A549 (cell line): Measurements from ENCODE around the gene TES. TPM values are rescaled to one million over a fixed set of nuclear protein-coding genes. Genes with fewer than 3 reads are reported as not detected.

ENCODE experiments used
- ATAC-seq, 2 experiments: fragments of 200-7000 bp in 1 of 2; fragments of >200 bp in 1 of 2; cut with Nextera tagmentation in 1 of 2; cut with Tn5 transposase in 1 of 2; 3 replicates each; pipeline versions ENCODE4 v1.8.0 to v1.9.1; 2018 to 2020; ENCODE audit warnings: mild to moderate bottlenecking in 1 of 2, moderate library complexity in 1 of 2
- CTCF ChIA-PET: fragments of 300-600 bp; sonication (Branson Sonifier 250); formaldehyde crosslinking; extraction: SDS; loops from one replicate; lab custom pipeline; 2021; ENCODE audit warnings: antibody characterized with exemption, inconsistent platforms; lab: Yijun Ruan, JAX
- POLR2A ChIA-PET: fragments of 350-600 bp; formaldehyde crosslinking; extraction: SDS; loops from one replicate; lab custom pipeline; 2021; ENCODE audit warnings: antibody characterized with exemption, inconsistent platforms; lab: Yijun Ruan, JAX
- DNase-seq, 2 experiments: peaks; one replicate each; pipeline versions ENCODE4 v3.0.0 to v3.0.0-alpha.2; 2011 to 2016; ENCODE audit warnings: low read depth in 1 of 2, low spot score in 1 of 2
- FAIRE-seq: peaks from 2 replicates; lab custom pipeline; 2011; peaks lifted over from hg19 to GRCh38; lab: Jason Lieb, UNC
- H3K27ac ChIP-seq, 2 experiments: fragments of >200 bp; sonication (Bioruptor Twin); formaldehyde crosslinking; 3 replicates each; pipeline ENCODE4 v1.5.1; 2016 to 2017
- H3K4me1 ChIP-seq: fragments of >200 bp; sonication (Bioruptor Twin); formaldehyde crosslinking; 3 replicates; pipeline ENCODE4 v1.6.1; 2016
- H3K4me2 ChIP-seq: fragments of >200 bp; sonication (Bioruptor Twin); formaldehyde crosslinking; 3 replicates; pipeline ENCODE4 v1.6.1; 2016
- H3K4me3 ChIP-seq: fragments of >200 bp; sonication (Bioruptor Twin); formaldehyde crosslinking; 3 replicates; pipeline ENCODE4 v1.5.1; 2016
- H3K9me3 ChIP-seq: fragments of >200 bp; sonication (Bioruptor Twin); formaldehyde crosslinking; 3 replicates; pipeline ENCODE4 v1.6.1; 2016
- CEBPB ChIP-seq, 2 experiments: fragments of >200 bp in 1 of 2; sonication (Bioruptor Twin) in 1 of 2; formaldehyde crosslinking in 1 of 2; IDR thresholded peaks; 2 replicates each; pipeline ENCODE4 v1.6.1; 2012 to 2016
- CHD2 ChIP-seq: fragments of 150-350 bp; IDR thresholded peaks from 2 replicates; pipeline ENCODE4 v1.6.1; 2014; ENCODE audit warnings: low read length; ENCODE audit not compliant: partially characterized antibody
- EHMT2 ChIP-seq: fragments of 200-600 bp; sonication (generic); IDR thresholded peaks from 2 replicates; pipeline ENCODE4 v1.6.1; 2016; ENCODE audit warnings: antibody characterized with exemption, low read depth, mild to moderate bottlenecking, moderate library complexity
- FOXS1 ChIP-seq: fragments of 250-450 bp; sonication (Bioruptor Pico); IDR thresholded peaks from 2 replicates; pipeline ENCODE4 v1.5.0; 2020; ENCODE audit warnings: mild to moderate bottlenecking, moderate library complexity
- GATA3 ChIP-seq: IDR thresholded peaks from 2 replicates; pipeline ENCODE4 v1.6.1; 2012; ENCODE audit warnings: borderline replicate concordance
- JUNB ChIP-seq: fragments of >200 bp; sonication (Bioruptor Twin); formaldehyde crosslinking; IDR thresholded peaks from 2 replicates; pipeline ENCODE4 v1.6.1; 2016
- KDM1A ChIP-seq: fragments of 200-600 bp; sonication (generic); IDR thresholded peaks from 2 replicates; pipeline ENCODE4 v1.6.1; 2016; ENCODE audit warnings: low read depth, mild to moderate bottlenecking
- MAZ ChIP-seq: fragments of 150-350 bp; IDR thresholded peaks from 2 replicates; pipeline ENCODE4 v1.6.1; 2014; ENCODE audit warnings: antibody characterized with exemption, low read depth, low read length, borderline replicate concordance
- MYC ChIP-seq: IDR thresholded peaks from 2 replicates; pipeline ENCODE4 v1.6.1; 2012; ENCODE audit warnings: mild to moderate bottlenecking, inconsistent platforms, low read length, improper control_type of control experiment, borderline replicate concordance
- NFE2L2 ChIP-seq: fragments of 150-350 bp; conservative IDR thresholded peaks from 2 replicates; pipeline ENCODE4 v1.6.1; 2014; ENCODE audit warnings: low read length
- NPAS2 ChIP-seq: fragments of 250-450 bp; sonication (Bioruptor Pico); IDR thresholded peaks from 2 replicates; pipeline ENCODE4 v1.8.0; 2022; ENCODE audit warnings: mild to moderate bottlenecking, moderate library complexity, borderline replicate concordance
- POLR2A ChIP-seq: IDR thresholded peaks from 2 replicates; pipeline ENCODE4 v1.6.1; 2012; ENCODE audit warnings: mild to moderate bottlenecking, low read length
- RARB ChIP-seq: fragments of 250-450 bp; sonication (Bioruptor Pico); IDR thresholded peaks from 2 replicates; pipeline ENCODE4 v1.8.0; 2021; ENCODE audit warnings: mild to moderate bottlenecking, moderate library complexity
- RCOR1 ChIP-seq: fragments of 150-350 bp; IDR thresholded peaks from 2 replicates; pipeline ENCODE4 v1.6.1; 2014; ENCODE audit warnings: antibody characterized with exemption, low read length, low read depth
- RFX5 ChIP-seq: fragments of 450-650 bp; IDR thresholded peaks from 2 replicates; pipeline ENCODE4 v1.7.1; 2014; ENCODE audit warnings: antibody characterized with exemption, mild to moderate bottlenecking, moderate library complexity
- RNF2 ChIP-seq: fragments of 200-600 bp; sonication (generic); IDR thresholded peaks from 2 replicates; pipeline ENCODE4 v1.6.1; 2016; ENCODE audit warnings: low read depth, mild to moderate bottlenecking, antibody characterized with exemption, moderate library complexity, borderline replicate concordance
- SMC3 ChIP-seq: fragments of >200 bp; sonication (Bioruptor Twin); formaldehyde crosslinking; IDR thresholded peaks from 3 replicates; pipeline ENCODE4 v1.6.1; 2018; ENCODE audit warnings: inconsistent platforms
- SREBF2 ChIP-seq: fragments of 450-650 bp; IDR thresholded peaks from 2 replicates; pipeline ENCODE4 v1.6.1; 2014; ENCODE audit warnings: mild to moderate bottlenecking, moderate library complexity
- TP53 ChIP-seq: fragments of 250-450 bp; sonication (Bioruptor Pico); IDR thresholded peaks from 2 replicates; pipeline ENCODE4 v1.5.0; 2021; ENCODE audit warnings: mild to moderate bottlenecking, moderate library complexity
- ZFP36 ChIP-seq: fragments of 450-650 bp; IDR thresholded peaks from 2 replicates; pipeline ENCODE4 v1.6.1; 2014; ENCODE audit warnings: borderline replicate concordance; ENCODE audit not compliant: partially characterized antibody
- WGBS: methylation state at CpG from one replicate; pipeline ENCODE4 v1.1.6; 2017; ENCODE audit errors: missing lambda C conversion rate; 5-methylcytosine and 5-hydroxymethylcytosine counted together
- polyA plus RNA-seq, 4 experiments: library from polyadenylated mRNA; depleted of rRNA in 3 of 4; stranded (reverse); fragments of >200 nt; fragmentation: RNase III in 1 of 4; extraction: RNeasy Plus Mini Kit Qiagen cat#74134 plus additional on column Dnase treatment in 1 of 4; gene quantifications; 2 replicates in 3 of 4; 3 replicates in 1 of 4; pipeline ENCODE4 v1.2.3, GENCODE V29; 2011 to 2017
- TF ChIP-seq, protein P1 (sequence below): IDR thresholded peaks from 2 replicates; pipeline ENCODE4 v1.6.1; 2012; ENCODE audit warnings: low read depth, borderline replicate concordance
- TF ChIP-seq, protein P2 (sequence below): IDR thresholded peaks from 2 replicates; pipeline ENCODE4 v1.6.1; 2012
- TF ChIP-seq, protein P3 (sequence below): fragments of >200 bp; sonication (Bioruptor Twin); formaldehyde crosslinking; IDR thresholded peaks from 2 replicates; pipeline ENCODE4 v1.6.1; 2016
- TF ChIP-seq, protein P4 (sequence below): fragments of 250-450 bp; sonication (Bioruptor Pico); IDR thresholded peaks from 2 replicates; pipeline ENCODE4 v1.5.0; 2020; ENCODE audit warnings: low read depth, mild to moderate bottlenecking, moderate library complexity

Gene TES
- polyA plus RNA-seq, 2 of the 4 experiments (the other 2 are of a cell fraction), result 45.9 to 134 TPM

DNA sequence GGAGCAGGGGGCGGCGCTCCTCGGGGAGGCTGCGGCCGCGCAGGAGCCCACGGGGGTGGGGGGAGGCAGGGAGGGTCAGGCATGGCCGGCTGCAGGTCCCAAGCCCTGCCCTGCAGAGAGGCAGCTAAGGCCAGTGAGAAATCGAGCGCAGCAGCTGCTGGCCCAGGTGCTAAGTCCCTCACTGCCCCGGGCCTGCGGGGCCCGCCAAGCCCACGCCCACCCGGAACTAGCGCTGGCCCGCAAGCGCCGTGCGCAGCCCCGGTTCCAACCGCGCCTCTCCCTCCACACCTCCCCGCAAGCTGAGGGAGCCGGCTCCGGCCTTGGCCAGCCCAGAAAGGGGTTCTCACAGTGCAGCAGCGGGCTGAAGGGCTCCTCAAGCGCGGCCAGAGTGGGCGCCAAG lies 28.3 kb upstream of the TES start:
- no peak for ATAC-seq

DNA sequence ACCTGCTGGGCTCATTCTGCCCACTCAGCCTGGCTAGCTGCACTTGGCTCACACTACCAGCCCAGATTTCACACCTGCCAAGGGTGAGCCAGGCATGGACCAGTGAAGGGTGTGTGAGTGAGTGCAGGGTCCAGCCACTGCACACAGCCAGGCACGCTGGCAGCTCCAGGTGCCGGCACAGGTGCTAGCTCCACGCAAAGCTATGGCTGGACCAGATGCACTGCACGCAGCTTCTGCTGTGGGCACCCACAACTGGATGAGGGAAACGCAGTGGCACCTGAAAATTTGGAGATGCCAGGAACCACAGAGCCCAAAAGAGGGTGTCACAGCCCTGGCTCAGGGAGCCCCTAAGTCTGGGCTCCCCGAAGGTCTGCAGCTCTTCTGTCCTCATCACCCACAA lies 24.9 kb upstream of the TES start:
- TF ChIP-seq MAZ (no peak), RCOR1 (no peak), NFE2L2 (no peak), TP53 (no peak), ZFP36 (no peak), FOXS1 (CRISPR knock-in tag) (no peak), KDM1A (no peak), RFX5 (no peak)
- TF ChIP-seq, protein P1, sequence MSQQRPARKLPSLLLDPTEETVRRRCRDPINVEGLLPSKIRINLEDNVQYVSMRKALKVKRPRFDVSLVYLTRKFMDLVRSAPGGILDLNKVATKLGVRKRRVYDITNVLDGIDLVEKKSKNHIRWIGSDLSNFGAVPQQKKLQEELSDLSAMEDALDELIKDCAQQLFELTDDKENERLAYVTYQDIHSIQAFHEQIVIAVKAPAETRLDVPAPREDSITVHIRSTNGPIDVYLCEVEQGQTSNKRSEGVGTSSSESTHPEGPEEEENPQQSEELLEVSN, result no peak
- TF ChIP-seq, protein P2, sequence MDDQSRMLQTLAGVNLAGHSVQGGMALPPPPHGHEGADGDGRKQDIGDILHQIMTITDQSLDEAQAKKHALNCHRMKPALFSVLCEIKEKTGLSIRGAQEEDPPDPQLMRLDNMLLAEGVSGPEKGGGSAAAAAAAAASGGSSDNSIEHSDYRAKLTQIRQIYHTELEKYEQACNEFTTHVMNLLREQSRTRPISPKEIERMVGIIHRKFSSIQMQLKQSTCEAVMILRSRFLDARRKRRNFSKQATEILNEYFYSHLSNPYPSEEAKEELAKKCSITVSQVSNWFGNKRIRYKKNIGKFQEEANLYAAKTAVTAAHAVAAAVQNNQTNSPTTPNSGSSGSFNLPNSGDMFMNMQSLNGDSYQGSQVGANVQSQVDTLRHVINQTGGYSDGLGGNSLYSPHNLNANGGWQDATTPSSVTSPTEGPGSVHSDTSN, result no peak
- peaks cover 22% of the 10 kb centered on the region for H3K9me3 ChIP-seq
- no peak overlapping the region for H3K27ac ChIP-seq
- no peaks in the 10 kb centered on the region for H3K4me1 ChIP-seq
- FAIRE-seq (no peak), DNase-seq (no peak), ATAC-seq (no peak)
- POLR2A ChIA-PET, result no interaction called here
- CTCF ChIA-PET, result interaction anchor here (1.2 to 14.5 kb wide), 5 partner anchors 10 to 625 kb away, joined by 3 to 385 read pairs (median 4); no protein-coding TSS in a partner anchor
- no peak overlapping the region for H3K4me2 ChIP-seq
- 33% methylated on average over 3 of the region's 6 CpGs for WGBS
- no peak overlapping the region for H3K4me3 ChIP-seq

More for the DNA sequence above, 28.3 kb upstream of the TES start:
- FAIRE-seq (no peak), DNase-seq (no peak)
- TF ChIP-seq NPAS2 (CRISPR knock-in tag) (no peak), POLR2A (no peak), SREBF2 (no peak), ZFP36 (no peak), RCOR1 (no peak), RNF2 (no peak), FOXS1 (CRISPR knock-in tag) (no peak), GATA3 (no peak), CEBPB (IDR thresholded peaks at IDR 0.05) (no peak), MAZ (no peak), SMC3 (no peak), EHMT2 (no peak), JUNB (no peak), RARB (CRISPR knock-in tag) (no peak), MYC (no peak), CHD2 (no peak)
- TF ChIP-seq, protein P3, sequence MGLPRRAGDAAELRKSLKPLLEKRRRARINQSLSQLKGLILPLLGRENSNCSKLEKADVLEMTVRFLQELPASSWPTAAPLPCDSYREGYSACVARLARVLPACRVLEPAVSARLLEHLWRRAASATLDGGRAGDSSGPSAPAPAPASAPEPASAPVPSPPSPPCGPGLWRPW, result no peak
- TF ChIP-seq, protein P4, sequence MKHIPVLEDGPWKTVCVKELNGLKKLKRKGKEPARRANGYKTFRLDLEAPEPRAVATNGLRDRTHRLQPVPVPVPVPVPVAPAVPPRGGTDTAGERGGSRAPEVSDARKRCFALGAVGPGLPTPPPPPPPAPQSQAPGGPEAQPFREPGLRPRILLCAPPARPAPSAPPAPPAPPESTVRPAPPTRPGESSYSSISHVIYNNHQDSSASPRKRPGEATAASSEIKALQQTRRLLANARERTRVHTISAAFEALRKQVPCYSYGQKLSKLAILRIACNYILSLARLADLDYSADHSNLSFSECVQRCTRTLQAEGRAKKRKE (CRISPR knock-in tag), result no peak
- Histone ChIP-seq H3K4me2 (no peak overlapping the region), H3K4me3 (no peak overlapping the region), H3K27ac (no peak overlapping the region), H3K4me1 (peaks cover 6% of the 10 kb centered on the region; the same call in 1 of the 3 replicates), H3K9me3 (peaks cover 19% of the 10 kb centered on the region)
- CTCF ChIA-PET, result interaction anchor here (0.9 to 14.5 kb wide), 9 partner anchors 15 to 409 kb away, joined by 3 to 385 read pairs (median 10); partner anchors contain the start of gene TES
- POLR2A ChIA-PET, result no interaction called here
- WGBS, result 96% methylated on average over 17 of the region's 30 CpGs
